Neural progenitor cell (in vitro differentiated cells): ENCODE results near the gene RIN2. TPM values are rescaled to one million over a fixed set of nuclear protein-coding genes. Genes with fewer than 3 reads are reported as not detected.
A peak's percentile ranks its signal among the peaks of the same experiment; 100 is the strongest.

Experiments used
- DNase-seq: peaks from one replicate; pipeline ENCODE4 v3.0.0-alpha.2; 2016; ENCODE audit warnings: low spot score
- H2AFZ ChIP-seq: fragments of 200-600 bp; sonication (generic); replicated peaks from 2 replicates; pipeline ENCODE4 v1.6.1; 2016; ENCODE audit warnings: antibody characterized with exemption
- H3F3A ChIP-seq: fragments of 200-600 bp; sonication (generic); 2 replicates; pipeline ENCODE4 v1.6.1; 2016; ENCODE audit warnings: antibody characterized with exemption, low read depth
- H3K27ac ChIP-seq: fragments of 200-600 bp; sonication (generic); 2 replicates; pipeline ENCODE4 v1.5.1; 2016; ENCODE audit warnings: mild to moderate bottlenecking
- H3K27me3 ChIP-seq: fragments of 200-600 bp; sonication (generic); 2 replicates; pipeline ENCODE4 v1.6.1; 2016; ENCODE audit warnings: mild to moderate bottlenecking, moderate library complexity
- H3K36me3 ChIP-seq: fragments of 200-600 bp; sonication (generic); 2 replicates; pipeline ENCODE4 v1.5.1; 2016
- H3K4me1 ChIP-seq: fragments of 200-600 bp; sonication (generic); 2 replicates; pipeline ENCODE4 v1.6.1; 2016; ENCODE audit warnings: mixed run types
- H3K4me2 ChIP-seq: fragments of 200-600 bp; sonication (generic); 2 replicates; pipeline ENCODE4 v1.6.1; 2016
- H3K4me3 ChIP-seq: fragments of 200-600 bp; sonication (generic); 2 replicates; pipeline ENCODE4 v1.5.1; 2016
- H3K79me2 ChIP-seq: fragments of 200-600 bp; sonication (generic); 2 replicates; pipeline ENCODE4 v1.6.1; 2016; ENCODE audit warnings: low read depth
- H3K9ac ChIP-seq: fragments of 200-600 bp; sonication (generic); 2 replicates; pipeline ENCODE4 v1.6.1; 2016
- H3K9me3 ChIP-seq: fragments of 200-600 bp; sonication (generic); 2 replicates; pipeline ENCODE4 v1.5.1; 2016; ENCODE audit warnings: low read depth
- H4K20me1 ChIP-seq: fragments of 200-600 bp; sonication (generic); 2 replicates; pipeline ENCODE4 v1.6.1; 2016; ENCODE audit warnings: low read depth
- H3K27ac Mint-ChIP-seq: 3 replicates; pipeline ENCODE4 v1.8.0; 2021; ENCODE audit warnings: mixed read lengths
- H3K27me3 Mint-ChIP-seq: 2 replicates; pipeline ENCODE4 v1.8.0; 2022; ENCODE audit warnings: low read depth, mild to moderate bottlenecking, inconsistent platforms, moderate library complexity, mixed read lengths; ENCODE audit not compliant: insufficient read depth
- H3K36me3 Mint-ChIP-seq: 3 replicates; pipeline ENCODE4 v1.8.0; 2021; ENCODE audit warnings: mixed read lengths
- H3K4me1 Mint-ChIP-seq: 3 replicates; pipeline ENCODE4 v1.8.0; 2021; ENCODE audit warnings: mixed read lengths
- H3K4me3 Mint-ChIP-seq: 3 replicates; pipeline ENCODE4 v1.8.0; 2021; ENCODE audit warnings: mild to moderate bottlenecking, moderate library complexity, mixed read lengths
- H3K9me3 Mint-ChIP-seq: 3 replicates; pipeline ENCODE4 v1.8.0; 2020; ENCODE audit warnings: mixed read lengths
- EZH2 ChIP-seq: fragments of 200-600 bp; sonication (generic); IDR thresholded peaks from 2 replicates; pipeline ENCODE4 v1.6.1; 2017; ENCODE audit warnings: antibody characterized with exemption, mild to moderate bottlenecking, moderate library complexity
- EZH2phosphoT487 ChIP-seq: fragments of 200-600 bp; sonication (generic); IDR thresholded peaks from 2 replicates; pipeline ENCODE4 v1.6.1; 2017; ENCODE audit warnings: antibody characterized with exemption
- total RNA-seq: library from RNA; depleted of rRNA; stranded (reverse); fragments of >200 nt; gene quantifications from 2 replicates; pipeline ENCODE4 v1.2.3, GENCODE V29; 2015; ENCODE audit warnings: low replicate concordance
- TF ChIP-seq, protein P1 (sequence below): fragments of 200-600 bp; sonication (generic); IDR thresholded peaks from 2 replicates; pipeline ENCODE4 v1.5.1; 2017; ENCODE audit warnings: antibody characterized with exemption, mild to moderate bottlenecking

The RIN2 gene
- total RNA-seq, 1 donor from 2014 or later = 7.2 TPM

DNA sequence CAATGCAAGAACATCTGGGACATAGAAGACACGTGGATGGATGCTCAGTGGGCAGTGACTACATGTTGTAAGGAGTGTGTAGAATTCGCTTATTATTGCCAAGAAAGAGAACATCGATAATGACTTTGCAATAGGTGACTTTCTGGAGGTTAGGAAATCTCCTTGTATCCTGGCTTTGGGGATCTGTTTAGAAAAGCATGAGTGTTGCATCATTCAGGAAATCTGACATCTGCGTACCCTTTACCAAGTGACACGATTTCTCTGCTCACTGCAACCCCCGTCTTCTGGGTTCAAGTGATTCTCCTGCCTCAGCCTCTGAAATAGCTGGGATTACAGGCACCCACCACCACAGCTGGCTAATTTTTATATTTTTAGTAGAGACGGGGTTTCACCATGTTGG, 23.2 kb downstream of the RIN2 start:
- TF ChIP-seq, protein P1, sequence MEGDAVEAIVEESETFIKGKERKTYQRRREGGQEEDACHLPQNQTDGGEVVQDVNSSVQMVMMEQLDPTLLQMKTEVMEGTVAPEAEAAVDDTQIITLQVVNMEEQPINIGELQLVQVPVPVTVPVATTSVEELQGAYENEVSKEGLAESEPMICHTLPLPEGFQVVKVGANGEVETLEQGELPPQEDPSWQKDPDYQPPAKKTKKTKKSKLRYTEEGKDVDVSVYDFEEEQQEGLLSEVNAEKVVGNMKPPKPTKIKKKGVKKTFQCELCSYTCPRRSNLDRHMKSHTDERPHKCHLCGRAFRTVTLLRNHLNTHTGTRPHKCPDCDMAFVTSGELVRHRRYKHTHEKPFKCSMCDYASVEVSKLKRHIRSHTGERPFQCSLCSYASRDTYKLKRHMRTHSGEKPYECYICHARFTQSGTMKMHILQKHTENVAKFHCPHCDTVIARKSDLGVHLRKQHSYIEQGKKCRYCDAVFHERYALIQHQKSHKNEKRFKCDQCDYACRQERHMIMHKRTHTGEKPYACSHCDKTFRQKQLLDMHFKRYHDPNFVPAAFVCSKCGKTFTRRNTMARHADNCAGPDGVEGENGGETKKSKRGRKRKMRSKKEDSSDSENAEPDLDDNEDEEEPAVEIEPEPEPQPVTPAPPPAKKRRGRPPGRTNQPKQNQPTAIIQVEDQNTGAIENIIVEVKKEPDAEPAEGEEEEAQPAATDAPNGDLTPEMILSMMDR = no peak
- no peak for TF ChIP-seq EZH2phosphoT487
- no peak for TF ChIP-seq EZH2
- Histone ChIP-seq H3K79me2 (no peaks in the 10 kb centered on the region), H3K36me3 (no peaks in the 10 kb centered on the region), H3K4me3 (no peak overlapping the region), H3F3A (no peaks in the 10 kb centered on the region), H2AFZ (no peak overlapping the region), H3K27ac (no peak overlapping the region), H3K9ac (no peak overlapping the region), H4K20me1 (no peaks in the 10 kb centered on the region), H3K4me2 (no peak overlapping the region), H3K4me1 (peaks cover 16% of the 10 kb centered on the region), H3K27me3 (no peaks in the 10 kb centered on the region), H3K9me3 (no peaks in the 10 kb centered on the region)
- Mint-ChIP-seq H3K36me3 (no peaks in the 10 kb centered on the region), H3K4me3 (no peak overlapping the region), H3K4me1 (peaks cover 43% of the 10 kb centered on the region), H3K9me3 (no peaks in the 10 kb centered on the region), H3K27me3 (peaks cover 2% of the 10 kb centered on the region), H3K27ac (no peak overlapping the region)
- no peak for DNase-seq

DNA sequence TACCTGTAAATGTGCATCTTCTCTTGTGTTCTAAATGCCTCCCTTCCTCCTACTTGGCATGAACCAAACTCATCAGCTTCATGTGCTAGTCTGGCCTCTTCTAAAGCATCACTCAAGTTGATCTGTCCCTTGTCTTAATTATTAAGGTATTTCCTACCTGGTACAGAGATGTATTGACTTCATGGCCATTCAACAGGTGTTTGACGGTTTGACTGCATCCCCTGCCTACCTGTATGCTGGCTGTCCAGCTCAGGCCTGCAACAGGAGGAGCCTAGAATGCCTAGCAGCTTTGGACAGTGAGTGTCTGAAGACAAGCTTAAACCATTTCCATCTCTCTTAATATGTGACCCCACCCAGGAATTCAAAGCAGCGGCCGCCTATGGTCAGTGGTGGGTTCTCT, 24.6 kb downstream of the RIN2 start:
- no peak overlapping the region for H3K9ac ChIP-seq
- no peak overlapping the region for H3K4me2 ChIP-seq
- peaks cover 2% of the 10 kb centered on the region for H3K27me3 Mint-ChIP-seq
- no peak overlapping the region for H3K27ac ChIP-seq
- H3K27me3 ChIP-seq = no peaks in the 10 kb centered on the region
- no peaks in the 10 kb centered on the region for H4K20me1 ChIP-seq
- no peak overlapping the region for H3K4me3 ChIP-seq
- H3K4me1 ChIP-seq = peaks cover 20% of the 10 kb centered on the region
- no peak overlapping the region for H3K4me3 Mint-ChIP-seq
- no peak overlapping the region for H2AFZ ChIP-seq
- no peak overlapping the region for H3K27ac Mint-ChIP-seq
- H3K4me1 Mint-ChIP-seq = peaks cover 39% of the 10 kb centered on the region
- H3K9me3 Mint-ChIP-seq = peaks cover 6% of the 10 kb centered on the region
- TF ChIP-seq EZH2 = no peak
- H3K9me3 ChIP-seq = no peaks in the 10 kb centered on the region
- H3K79me2 ChIP-seq = no peaks in the 10 kb centered on the region
- no peaks in the 10 kb centered on the region for H3K36me3 ChIP-seq
- DNase-seq = no peak
- H3K36me3 Mint-ChIP-seq = no peaks in the 10 kb centered on the region
- H3F3A ChIP-seq = no peaks in the 10 kb centered on the region

DNA sequence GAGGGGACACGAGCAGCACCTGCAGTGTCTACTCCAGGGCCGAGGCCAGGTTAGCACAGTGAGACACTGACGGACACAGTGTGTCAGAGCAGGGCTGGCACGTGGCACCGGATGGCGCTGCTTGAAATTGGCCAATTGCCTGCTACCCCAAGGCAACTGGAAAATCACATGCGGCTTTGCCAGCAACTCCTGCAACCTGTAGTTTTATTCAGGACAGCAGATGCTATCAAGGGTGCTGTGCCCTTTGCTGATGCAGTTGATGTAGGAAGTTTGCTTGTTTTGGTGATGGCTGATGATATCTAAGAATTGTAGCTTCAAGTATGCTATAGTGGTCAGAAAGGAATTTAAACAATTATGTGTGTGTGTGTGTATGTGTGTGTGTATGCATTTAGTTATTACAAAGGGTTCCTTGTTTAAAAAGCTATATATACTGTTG, 25.9 kb downstream of the RIN2 start:
- no peaks in the 10 kb centered on the region for H3K27me3 ChIP-seq
- Mint-ChIP-seq H3K9me3 (peaks cover 12% of the 10 kb centered on the region), H3K27me3 (peaks cover 2% of the 10 kb centered on the region), H3K4me1 (peaks cover 39% of the 10 kb centered on the region), H3K4me3 (no peak overlapping the region), H3K36me3 (peaks cover 5% of the 10 kb centered on the region), H3K27ac (peak overlapping the region; percentile 78)
- TF ChIP-seq EZH2 (no peak), EZH2phosphoT487 (no peak)
- TF ChIP-seq, protein P1 = no peak
- no peaks in the 10 kb centered on the region for H3K9me3 ChIP-seq
- H2AFZ ChIP-seq = no peak overlapping the region
- H3K27ac ChIP-seq = no peak overlapping the region
- H3K79me2 ChIP-seq = no peaks in the 10 kb centered on the region
- H3K9ac ChIP-seq = no peak overlapping the region
- H3K4me1 ChIP-seq = peaks cover 23% of the 10 kb centered on the region
- H4K20me1 ChIP-seq = no peaks in the 10 kb centered on the region
- no peaks in the 10 kb centered on the region for H3F3A ChIP-seq
- H3K36me3 ChIP-seq = no peaks in the 10 kb centered on the region
- H3K4me2 ChIP-seq = no peak overlapping the region
- DNase-seq = no peak
- H3K4me3 ChIP-seq = no peak overlapping the region

DNA sequence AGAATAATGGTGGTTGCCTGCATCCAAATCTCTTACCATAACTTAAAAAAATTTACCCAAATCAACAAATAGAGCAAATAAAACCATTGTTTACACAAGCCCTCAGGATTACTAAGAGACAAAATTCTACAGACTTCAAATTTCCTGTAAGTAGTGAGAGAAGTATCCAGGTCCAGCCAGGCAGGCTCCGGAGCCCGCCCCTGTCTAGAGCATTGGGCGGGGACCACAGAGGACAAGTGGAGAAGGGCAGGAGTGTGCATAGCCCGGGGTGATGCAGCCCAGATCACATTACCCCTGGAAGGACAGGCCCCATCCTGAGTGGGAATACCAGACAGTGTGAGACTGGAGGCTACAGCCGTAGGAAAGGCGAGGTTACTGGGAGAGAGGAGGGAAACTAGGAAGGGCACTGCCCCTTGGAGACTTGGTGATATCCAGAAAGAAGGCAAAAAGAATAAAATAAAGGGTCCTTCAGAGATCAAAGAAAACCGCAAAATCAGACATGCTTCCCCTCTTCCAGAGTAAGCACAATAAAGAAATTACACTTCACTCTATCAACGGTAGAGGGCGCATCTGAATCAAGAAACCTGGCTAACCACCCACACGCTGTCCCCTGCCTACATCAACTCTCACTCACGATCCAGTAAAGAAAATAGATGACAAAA, 26.6 kb downstream of the RIN2 start:
- Histone ChIP-seq H3K27ac (no peak overlapping the region), H2AFZ (no peak overlapping the region), H3K9me3 (no peaks in the 10 kb centered on the region), H3K9ac (no peak overlapping the region), H4K20me1 (no peaks in the 10 kb centered on the region), H3K79me2 (no peaks in the 10 kb centered on the region), H3K4me3 (no peak overlapping the region), H3K4me2 (peak overlapping the region; percentile 32), H3F3A (no peaks in the 10 kb centered on the region), H3K36me3 (no peaks in the 10 kb centered on the region), H3K4me1 (peaks cover 30% of the 10 kb centered on the region), H3K27me3 (no peaks in the 10 kb centered on the region)
- peaks cover 38% of the 10 kb centered on the region for H3K4me1 Mint-ChIP-seq
- peaks cover 2% of the 10 kb centered on the region for H3K27me3 Mint-ChIP-seq
- peaks cover 16% of the 10 kb centered on the region for H3K9me3 Mint-ChIP-seq
- TF ChIP-seq EZH2 = no peak
- no peak for TF ChIP-seq EZH2phosphoT487
- TF ChIP-seq, protein P1 = peak; percentile 88
- H3K27ac Mint-ChIP-seq = peak overlapping the region; percentile 78
- H3K36me3 Mint-ChIP-seq = peaks cover 5% of the 10 kb centered on the region
- peak overlapping the region; percentile 16 for H3K4me3 Mint-ChIP-seq
- DNase-seq = peak; percentile 81
